ENCODE data around the gene RAPGEF5.

GRCh38 chr7:22386865-22387264 is 29.9 kb upstream of the RAPGEF5 start:
- TF ChIP-seq POLR2A (IDR thresholded peaks at IDR 0.05) (no peak), POLR2AphosphoS5 (IDR thresholded peaks at IDR 0.05) (no peak), EP300 (IDR thresholded peaks at IDR 0.05) (no peak)
- TF ChIP-seq, protein P1, sequence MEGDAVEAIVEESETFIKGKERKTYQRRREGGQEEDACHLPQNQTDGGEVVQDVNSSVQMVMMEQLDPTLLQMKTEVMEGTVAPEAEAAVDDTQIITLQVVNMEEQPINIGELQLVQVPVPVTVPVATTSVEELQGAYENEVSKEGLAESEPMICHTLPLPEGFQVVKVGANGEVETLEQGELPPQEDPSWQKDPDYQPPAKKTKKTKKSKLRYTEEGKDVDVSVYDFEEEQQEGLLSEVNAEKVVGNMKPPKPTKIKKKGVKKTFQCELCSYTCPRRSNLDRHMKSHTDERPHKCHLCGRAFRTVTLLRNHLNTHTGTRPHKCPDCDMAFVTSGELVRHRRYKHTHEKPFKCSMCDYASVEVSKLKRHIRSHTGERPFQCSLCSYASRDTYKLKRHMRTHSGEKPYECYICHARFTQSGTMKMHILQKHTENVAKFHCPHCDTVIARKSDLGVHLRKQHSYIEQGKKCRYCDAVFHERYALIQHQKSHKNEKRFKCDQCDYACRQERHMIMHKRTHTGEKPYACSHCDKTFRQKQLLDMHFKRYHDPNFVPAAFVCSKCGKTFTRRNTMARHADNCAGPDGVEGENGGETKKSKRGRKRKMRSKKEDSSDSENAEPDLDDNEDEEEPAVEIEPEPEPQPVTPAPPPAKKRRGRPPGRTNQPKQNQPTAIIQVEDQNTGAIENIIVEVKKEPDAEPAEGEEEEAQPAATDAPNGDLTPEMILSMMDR (IDR thresholded peaks at IDR 0.05), result no peak

Data from stomach (tissue), 4 donors.